A549 (cell line): ENCODE measurements around the gene METTL24. TPM values are rescaled to one million over a fixed set of nuclear protein-coding genes. Genes with fewer than 3 reads are reported as not detected.

Experiments used
- ATAC-seq, 2 experiments: fragments of 200-7000 bp in 1 of 2; fragments of >200 bp in 1 of 2; cut with Nextera tagmentation in 1 of 2; cut with Tn5 transposase in 1 of 2; 3 replicates each; pipeline versions ENCODE4 v1.8.0 to v1.9.1; 2018 to 2020; ENCODE audit warnings: mild to moderate bottlenecking in 1 of 2, moderate library complexity in 1 of 2
- CTCF ChIA-PET: fragments of 300-600 bp; sonication (Branson Sonifier 250); formaldehyde crosslinking; extraction: SDS; loops from one replicate; lab custom pipeline; 2021; ENCODE audit warnings: antibody characterized with exemption, inconsistent platforms; lab: Yijun Ruan, JAX
- POLR2A ChIA-PET: fragments of 350-600 bp; formaldehyde crosslinking; extraction: SDS; loops from one replicate; lab custom pipeline; 2021; ENCODE audit warnings: antibody characterized with exemption, inconsistent platforms; lab: Yijun Ruan, JAX
- DNase-seq, 2 experiments: peaks; one replicate each; pipeline versions ENCODE4 v3.0.0 to v3.0.0-alpha.2; 2011 to 2016; ENCODE audit warnings: low read depth in 1 of 2, low spot score in 1 of 2
- FAIRE-seq: peaks from 2 replicates; lab custom pipeline; 2011; peaks lifted over from hg19 to GRCh38; lab: Jason Lieb, UNC
- H3K27ac ChIP-seq, 2 experiments: fragments of >200 bp; sonication (Bioruptor Twin); formaldehyde crosslinking; 3 replicates each; pipeline ENCODE4 v1.5.1; 2016 to 2017
- H3K4me1 ChIP-seq: fragments of >200 bp; sonication (Bioruptor Twin); formaldehyde crosslinking; 3 replicates; pipeline ENCODE4 v1.6.1; 2016
- H3K4me2 ChIP-seq: fragments of >200 bp; sonication (Bioruptor Twin); formaldehyde crosslinking; 3 replicates; pipeline ENCODE4 v1.6.1; 2016
- H3K4me3 ChIP-seq: fragments of >200 bp; sonication (Bioruptor Twin); formaldehyde crosslinking; 3 replicates; pipeline ENCODE4 v1.5.1; 2016
- H3K9me3 ChIP-seq: fragments of >200 bp; sonication (Bioruptor Twin); formaldehyde crosslinking; 3 replicates; pipeline ENCODE4 v1.6.1; 2016
- BCL3 ChIP-seq: fragments of >200 bp; sonication (Bioruptor Twin); formaldehyde crosslinking; IDR thresholded peaks from 3 replicates; pipeline ENCODE4 v1.6.1; 2016
- BHLHE40 ChIP-seq: IDR thresholded peaks from 2 replicates; pipeline ENCODE4 v1.6.1; 2012; ENCODE audit warnings: low read depth, low read length, inconsistent platforms
- CBX8 ChIP-seq: fragments of 200-600 bp; sonication (generic); IDR thresholded peaks from 2 replicates; pipeline ENCODE4 v1.6.1; 2016
- CHD4 ChIP-seq: fragments of 200-600 bp; sonication (generic); IDR thresholded peaks from 2 replicates; pipeline ENCODE4 v1.6.1; 2016; ENCODE audit warnings: antibody characterized with exemption, mild to moderate bottlenecking, borderline replicate concordance
- EHF ChIP-seq: fragments of 250-450 bp; sonication (Bioruptor Pico); IDR thresholded peaks from 2 replicates; pipeline ENCODE4 v1.5.0; 2020; ENCODE audit warnings: mild to moderate bottlenecking
- EHMT2 ChIP-seq: fragments of 200-600 bp; sonication (generic); IDR thresholded peaks from 2 replicates; pipeline ENCODE4 v1.6.1; 2016; ENCODE audit warnings: antibody characterized with exemption, low read depth, mild to moderate bottlenecking, moderate library complexity
- ELK1 ChIP-seq: fragments of 150-350 bp; IDR thresholded peaks from 2 replicates; pipeline ENCODE4 v1.6.1; 2014; ENCODE audit warnings: low read depth, mild to moderate bottlenecking, low read length
- EP300 ChIP-seq, 2 experiments: fragments of >200 bp; sonication (Bioruptor Twin); formaldehyde crosslinking; IDR thresholded peaks; 2 replicates in 1 of 2; 3 replicates in 1 of 2; pipeline ENCODE4 v1.6.1; 2016 to 2017
- ESRRA ChIP-seq: fragments of 150-350 bp; IDR thresholded peaks from 2 replicates; pipeline ENCODE4 v1.6.1; 2014; ENCODE audit warnings: mild to moderate bottlenecking, low read length, borderline replicate concordance
- FOSB ChIP-seq: fragments of 250-450 bp; sonication (Bioruptor Pico); IDR thresholded peaks from 2 replicates; pipeline ENCODE4 v1.5.0; 2020; ENCODE audit warnings: mild to moderate bottlenecking, moderate library complexity
- FOSL2 ChIP-seq, 2 experiments: fragments of 450-650 bp in 1 of 2; fragments of >200 bp in 1 of 2; sonication (Bioruptor Twin) in 1 of 2; formaldehyde crosslinking; IDR thresholded peaks; 2 replicates each; pipeline versions ENCODE4 v1.5.0 to v1.6.1; 2016 to 2020; ENCODE audit warnings: mild to moderate bottlenecking in 1 of 2, moderate library complexity in 1 of 2
- FOXS1 ChIP-seq: fragments of 250-450 bp; sonication (Bioruptor Pico); IDR thresholded peaks from 2 replicates; pipeline ENCODE4 v1.5.0; 2020; ENCODE audit warnings: mild to moderate bottlenecking, moderate library complexity
- HDAC2 ChIP-seq: fragments of 200-600 bp; sonication (generic); IDR thresholded peaks from 2 replicates; pipeline ENCODE4 v1.6.1; 2016
- HES2 ChIP-seq: fragments of >200 bp; sonication (Bioruptor Twin); formaldehyde crosslinking; IDR thresholded peaks from 2 replicates; pipeline ENCODE4 v1.6.1; 2016
- HEYL ChIP-seq: fragments of 250-450 bp; sonication (Bioruptor Pico); IDR thresholded peaks from 2 replicates; pipeline ENCODE4 v1.8.0; 2021; ENCODE audit warnings: mild to moderate bottlenecking, moderate library complexity
- HOXA7 ChIP-seq: fragments of 250-450 bp; sonication (Bioruptor Pico); IDR thresholded peaks from 2 replicates; pipeline ENCODE4 v1.5.0; 2020; ENCODE audit warnings: mild to moderate bottlenecking, moderate library complexity
- HOXB13 ChIP-seq: fragments of 250-450 bp; sonication (Bioruptor Pico); IDR thresholded peaks from 2 replicates; pipeline ENCODE4 v1.5.0; 2020; ENCODE audit warnings: low read depth, mild to moderate bottlenecking, moderate library complexity
- KDM1A ChIP-seq: fragments of 200-600 bp; sonication (generic); IDR thresholded peaks from 2 replicates; pipeline ENCODE4 v1.6.1; 2016; ENCODE audit warnings: low read depth, mild to moderate bottlenecking
- NPAS2 ChIP-seq: fragments of 250-450 bp; sonication (Bioruptor Pico); IDR thresholded peaks from 2 replicates; pipeline ENCODE4 v1.8.0; 2022; ENCODE audit warnings: mild to moderate bottlenecking, moderate library complexity, borderline replicate concordance
- NR3C1 ChIP-seq: fragments of >200 bp; sonication (Bioruptor Twin); formaldehyde crosslinking; IDR thresholded peaks from 3 replicates; pipeline ENCODE4 v1.6.1; 2017
- PHF8 ChIP-seq: fragments of 200-600 bp; sonication (generic); IDR thresholded peaks from 2 replicates; pipeline ENCODE4 v1.6.1; 2016; ENCODE audit warnings: low read depth, mild to moderate bottlenecking, antibody characterized with exemption, moderate library complexity, borderline replicate concordance
- REST ChIP-seq: fragments of 200-600 bp; sonication (generic); IDR thresholded peaks from 2 replicates; pipeline ENCODE4 v1.6.1; 2016; ENCODE audit warnings: antibody characterized with exemption, mild to moderate bottlenecking, moderate library complexity
- RFX5 ChIP-seq: fragments of 450-650 bp; IDR thresholded peaks from 2 replicates; pipeline ENCODE4 v1.7.1; 2014; ENCODE audit warnings: antibody characterized with exemption, mild to moderate bottlenecking, moderate library complexity
- TP53 ChIP-seq: fragments of 250-450 bp; sonication (Bioruptor Pico); IDR thresholded peaks from 2 replicates; pipeline ENCODE4 v1.5.0; 2021; ENCODE audit warnings: mild to moderate bottlenecking, moderate library complexity
- USF2 ChIP-seq: fragments of 450-650 bp; IDR thresholded peaks from 2 replicates; pipeline ENCODE4 v1.6.1; 2014; ENCODE audit warnings: antibody characterized with exemption
- ZNF302 ChIP-seq: fragments of 250-450 bp; sonication (Bioruptor Pico); IDR thresholded peaks from 2 replicates; pipeline ENCODE4 v1.9.0; 2021; ENCODE audit warnings: inconsistent platforms, mild to moderate bottlenecking, moderate library complexity
- WGBS: methylation state at CpG from one replicate; pipeline ENCODE4 v1.1.6; 2017; ENCODE audit errors: missing lambda C conversion rate; 5-methylcytosine and 5-hydroxymethylcytosine counted together
- polyA plus RNA-seq, 4 experiments: library from polyadenylated mRNA; depleted of rRNA in 3 of 4; stranded (reverse); fragments of >200 nt; fragmentation: RNase III in 1 of 4; extraction: RNeasy Plus Mini Kit Qiagen cat#74134 plus additional on column Dnase treatment in 1 of 4; gene quantifications; 2 replicates in 3 of 4; 3 replicates in 1 of 4; pipeline ENCODE4 v1.2.3, GENCODE V29; 2011 to 2017

METTL24 gene
- polyA plus RNA-seq, 2 of the 4 experiments (the other 2 are of a cell fraction) = not detected

GRCh38 chr6:110360676-110361075 lies 2.5 kb upstream of the METTL24 start:
- FAIRE-seq (no peak), DNase-seq (no peak), ATAC-seq (no peak)
- TF ChIP-seq HES2 (no peak), HDAC2 (no peak), NPAS2 (no peak), ELK1 (no peak), EP300 (IDR thresholded peaks at IDR 0.05) (no peak), ESRRA (no peak), EHMT2 (no peak), PHF8 (no peak), CHD4 (no peak), REST (no peak)
- POLR2A ChIA-PET = no interaction called here
- no peak overlapping the region for H3K4me3 ChIP-seq
- WGBS = 24% methylated on average over 3 of the region's 3 CpGs
- H3K4me1 ChIP-seq = no peaks in the 10 kb centered on the region
- no peaks in the 10 kb centered on the region for H3K9me3 ChIP-seq
- no peak overlapping the region for H3K4me2 ChIP-seq
- H3K27ac ChIP-seq = no peak overlapping the region
- CTCF ChIA-PET = no interaction called here

GRCh38 chr6:110359556-110359955 lies 1.4 kb upstream of the METTL24 start:
- TF ChIP-seq TP53 (CRISPR knock-in tag) (no peak), NR3C1 (no peak), FOSB (CRISPR knock-in tag) (no peak), BCL3 (no peak), HOXB13 (CRISPR knock-in tag) (no peak), HEYL (CRISPR knock-in tag) (no peak), EHF (no peak), NPAS2 (no peak), USF2 (no peak), HDAC2 (no peak), FOSL2 (IDR thresholded peaks at IDR 0.05) (no peak), FOSL2 (CRISPR knock-in tag; IDR thresholded peaks at IDR 0.05) (no peak), BHLHE40 (no peak), FOXS1 (no peak), KDM1A (no peak), RFX5 (no peak), HOXA7 (no peak), ZNF302 (CRISPR knock-in tag) (no peak), CBX8 (no peak), PHF8 (no peak)
- TF ChIP-seq, all 56 proteins: peak for 0
- CTCF ChIA-PET = no interaction called here
- no peak for DNase-seq

More at GRCh38 chr6:110359556-110359955, 1.4 kb upstream of the METTL24 start:
- Histone ChIP-seq H3K4me1 (no peaks in the 10 kb centered on the region), H3K9me3 (no peaks in the 10 kb centered on the region), H3K4me3 (no peak overlapping the region), H3K4me2 (no peak overlapping the region), H3K27ac (no peak overlapping the region)
- 57% methylated on average over 5 of the region's 5 CpGs for WGBS
- ATAC-seq (no peak), FAIRE-seq (no peak)
- POLR2A ChIA-PET = no interaction called here
